Stomach (tissue), 9 donors: ENCODE results near the gene DDX31. TPM values are rescaled to one million over a fixed set of nuclear protein-coding genes. Genes with fewer than 3 reads are reported as not detected.
A peak's percentile ranks its signal among the peaks of the same experiment; 100 is the strongest.

ENCODE experiments used
- DNase-seq, 2 donors: peaks; one replicate each; pipeline versions ENCODE4 v3.0.0 to v3.0.0-alpha.2; 2013 to 2019
- H3K27ac ChIP-seq, 5 donors: fragments of 200-600 bp in 4 of 5; sonication (generic) in 4 of 5; one replicate each; pipeline ENCODE4 v1.5.1; 2013 to 2019; ENCODE audit warnings: mild to moderate bottlenecking in 1 of 5, moderate library complexity in 1 of 5
- H3K27me3 ChIP-seq, 3 donors: fragments of 200-600 bp; sonication (generic); one replicate each; pipeline ENCODE4 v1.5.1; 2017 to 2019; ENCODE audit warnings: mixed run types in 1 of 3
- H3K36me3 ChIP-seq, 4 donors: fragments of 200-600 bp; sonication (generic); 1 replicate in 3 of 4; 2 replicates in 1 of 4; pipeline ENCODE4 v1.5.1; 2016 to 2019
- H3K4me1 ChIP-seq, 4 donors: fragments of 200-600 bp; sonication (generic); one replicate each; pipeline ENCODE4 v1.5.1; 2016 to 2019
- H3K4me3 ChIP-seq, 4 donors: fragments of 200-600 bp; sonication (generic) in 3 of 4; one replicate each; pipeline ENCODE4 v1.5.1; 2016 to 2019; ENCODE audit warnings: mild to moderate bottlenecking in 1 of 4
- H3K9me3 ChIP-seq, 4 donors: fragments of 200-600 bp; sonication (generic); one replicate each; pipeline ENCODE4 v1.5.1; 2016 to 2019
- CTCF ChIP-seq, 7 experiments: fragments of 450-650 bp in 4 of 7; fragments of 200-600 bp in 3 of 7; sonication (generic) in 3 of 7; IDR thresholded peaks; one replicate each; pipeline ENCODE4 v1.5.1; 2016 to 2019; ENCODE audit warnings: antibody characterized with exemption in 7 of 7, control low read depth in 2 of 7, mild to moderate bottlenecking in 1 of 7
- EP300 ChIP-seq: sonication (generic); formaldehyde crosslinking; IDR thresholded peaks from one replicate; pipeline ENCODE4 v1.6.1; 2017; ENCODE audit warnings: antibody characterized with exemption
- POLR2A ChIP-seq, 4 donors: fragments of 450-650 bp; IDR thresholded peaks; one replicate each; pipeline ENCODE4 v1.6.1; 2016; ENCODE audit warnings: antibody characterized with exemption in 4 of 4, control low read depth in 2 of 4, mild to moderate bottlenecking in 1 of 4, moderate library complexity in 1 of 4
- POLR2AphosphoS5 ChIP-seq, 3 donors: sonication (generic); formaldehyde crosslinking; IDR thresholded peaks; one replicate each; pipeline ENCODE4 v1.6.1; 2016; ENCODE audit warnings: antibody characterized with exemption in 3 of 3
- WGBS, 5 donors: extraction: QIAGEN DNeasy Blood & Tissue Kit in 3 of 5; methylation state at CpG; one replicate each; pipeline versions ENCODE4 v1.1.5 to v1.1.7; 2013 to 2018; 5-methylcytosine and 5-hydroxymethylcytosine counted together
- intact Hi-C: fragments of 100-400 bp; cut with DNase I; formaldehyde crosslinking; loops from one replicate; pipeline ENCODE4 v1.15.1; 2023; ENCODE audit warnings: low total_unique reads
- polyA plus RNA-seq, 3 donors: library from polyadenylated mRNA; stranded (reverse); fragments of 200-250 nt; gene quantifications; one replicate each; pipeline ENCODE4 v1.2.3, GENCODE V29; 2013
- total RNA-seq, 5 donors: library from RNA; depleted of rRNA; stranded (reverse); fragments of >200 nt; gene quantifications; one replicate each; pipeline versions ENCODE4 v1.1.0 to v1.2.3, GENCODE V29; 2014 to 2016
- donor health status: healthy with polysubstance abuse.
- donor health status: Bipolar disorder and iron deficiency.
- donor health status: healthy.

The DDX31 gene
- total and polyA plus RNA-seq, 8 donors = 3.1 to 26.8 (median 5.8) TPM

GRCh38 chr9:132584601-132585560 is 84.9 kb downstream of the DDX31 start:
- H3K27ac ChIP-seq = no peak overlapping the region
- no peaks in the 10 kb centered on the region for H3K36me3 ChIP-seq
- H3K4me3 ChIP-seq = no peak overlapping the region
- intact Hi-C loops = no loop called here
- peaks cover 6 to 53% (median 29%) of the 10 kb centered on the region in 4 donors for H3K4me1 ChIP-seq
- 8 to 12% (median 11%) methylated on average over 30 of the region's 30 CpGs for WGBS, 5 donors
- peaks cover 80 to 100% (median 100%) of the 10 kb centered on the region in 3 donors for H3K27me3 ChIP-seq
- TF ChIP-seq CTCF (IDR thresholded peaks at IDR 0.05) (no peak), EP300 (no peak), POLR2A (IDR thresholded peaks at IDR 0.05) (no peak), POLR2AphosphoS5 (IDR thresholded peaks at IDR 0.05) (no peak)
- no peak for DNase-seq
- H3K9me3 ChIP-seq = no peaks in the 10 kb centered on the region

- Histone ChIP-seq H3K9me3 (no peaks in the 10 kb centered on the region), H3K4me1 (peaks cover 5 to 43% (median 21%) of the 10 kb centered on the region in 4 donors), H3K27me3 (peaks cover 79 to 100% (median 100%) of the 10 kb centered on the region in 3 donors), H3K27ac (no peak overlapping the region), H3K36me3 (no peaks in the 10 kb centered on the region), H3K4me3 (no peak overlapping the region)
- no peak for DNase-seq
- 5 to 8% (median 6%) methylated on average over 8 of the region's 8 CpGs for WGBS, 5 donors
- TF ChIP-seq CTCF (IDR thresholded peaks at IDR 0.05) = no peak
- intact Hi-C loops = no loop called here
These were observed 86.0 kb downstream of the DDX31 start for GRCh38 chr9:132583584-132584304.

- WGBS, 5 donors = 12 to 16% (median 14%) methylated on average over 32 to 37 of the region's 37 CpGs
- intact Hi-C loops = no loop called here
- no peak for DNase-seq
- Histone ChIP-seq H3K4me3 (no peak overlapping the region), H3K36me3 (no peaks in the 10 kb centered on the region), H3K27me3 (peaks cover 73 to 100% (median 98%) of the 10 kb centered on the region in 3 donors), H3K4me1 (peaks cover 5 to 43% (median 21%) of the 10 kb centered on the region in 4 donors), H3K9me3 (no peaks in the 10 kb centered on the region), H3K27ac (no peak overlapping the region)
- TF ChIP-seq POLR2A (IDR thresholded peaks at IDR 0.05) = no peak
- TF ChIP-seq EP300 = no peak
- no peak for TF ChIP-seq CTCF (IDR thresholded peaks at IDR 0.05)
- TF ChIP-seq POLR2AphosphoS5 (IDR thresholded peaks at IDR 0.05) = no peak
These were observed 86.8 kb downstream of the DDX31 start for GRCh38 chr9:132582786-132583583.

- 5 to 9% (median 5%) methylated on average over 30 to 36 of the region's 36 CpGs for WGBS, 5 donors
- Histone ChIP-seq H3K36me3 (no peaks in the 10 kb centered on the region), H3K9me3 (no peaks in the 10 kb centered on the region), H3K4me1 (peaks cover 5 to 39% (median 21%) of the 10 kb centered on the region in 4 donors), H3K27me3 (peaks cover 67 to 100% (median 98%) of the 10 kb centered on the region in 3 donors), H3K4me3 (peak within 1 kb of the TSS; percentile 19 to 47 (median 34)), H3K27ac (no peak within 1 kb of the TSS)
- TF ChIP-seq POLR2AphosphoS5 (IDR thresholded peaks at IDR 0.05) (no peak), CTCF (IDR thresholded peaks at IDR 0.05) (no peak), POLR2A (IDR thresholded peaks at IDR 0.05) (no peak), EP300 (no peak)
- intact Hi-C loops = no loop called here
- no peak for DNase-seq
These were observed 87.5 kb downstream of the DDX31 start, which contains the start of gene BARHL1 for GRCh38 chr9:132582276-132582785. Gene BARHL1 (plus strand): TSS chr9:132582606. CDS start chr9:132582798, 192 bp downstream.
